Peyer's patch (tissue), 4 donors: Measurements from ENCODE around the gene REST.

Source experiments
- CTCF ChIP-seq, 6 experiments: fragments of 450-650 bp in 4 of 6; fragments of 200-600 bp in 2 of 6; sonication (generic) in 1 of 6; IDR thresholded peaks; one replicate each; pipeline ENCODE4 v1.5.1; 2017 to 2019; ENCODE audit warnings: antibody characterized with exemption in 6 of 6, mild to moderate bottlenecking in 3 of 6, moderate library complexity in 1 of 6
- POLR2A ChIP-seq, 2 donors: fragments of 450-650 bp; IDR thresholded peaks; one replicate each; pipeline ENCODE4 v1.5.1; 2017; ENCODE audit warnings: antibody characterized with exemption in 2 of 2, mild to moderate bottlenecking in 2 of 2, moderate library complexity in 2 of 2

- TF ChIP-seq CTCF (IDR thresholded peaks at IDR 0.05) (no peak), POLR2A (IDR thresholded peaks at IDR 0.05) (no peak)
Observed at GRCh38 chr4:56961107-56961500, 53.4 kb downstream of the REST start.
